Activated CD4-positive, alpha-beta T cell treated with anti-CD3 and anti-CD28 coated beads for 36 hours (primary cell): Measurements from ENCODE around the gene CACNG3. TPM values are rescaled to one million over a fixed set of nuclear protein-coding genes. Genes with fewer than 3 reads are reported as not detected.
"Not testable (repeated sequence)": the region's sequence is repeated elsewhere in the genome, so short reads cannot be mapped to it uniquely, and the experiment has no call there.

Source experiments
- ATAC-seq: fragments of 200-7000 bp; cut with Tn5 transposase; one replicate; pipeline ENCODE4 v1.10.0; 2021; ENCODE audit warnings: mild to moderate bottlenecking, moderate library complexity
- CTCF ChIA-PET: fragments of 350-600 bp; sonication (Branson Sonifier 250); formaldehyde crosslinking; loops from one replicate; lab custom pipeline; 2021; ENCODE audit warnings: antibody characterized with exemption; lab: Charles Lee
- POLR2A ChIA-PET: fragments of 350-600 bp; sonication (Branson Sonifier 250); formaldehyde crosslinking; loops from one replicate; lab custom pipeline; 2021; ENCODE audit warnings: antibody characterized with exemption, inconsistent platforms; lab: Charles Lee
- DNase-seq: peaks from one replicate; pipeline ENCODE4 v3.0.0-alpha.2; 2020
- H3K27ac Mint-ChIP-seq: one replicate; pipeline ENCODE4 v1.8.0; 2021; ENCODE audit warnings: mixed read lengths
- H3K27me3 Mint-ChIP-seq: one replicate; pipeline ENCODE4 v1.8.0; 2021; ENCODE audit warnings: mixed read lengths
- H3K36me3 Mint-ChIP-seq: one replicate; pipeline ENCODE4 v1.8.0; 2021; ENCODE audit warnings: low read depth, mixed read lengths
- H3K4me1 Mint-ChIP-seq: one replicate; pipeline ENCODE4 v1.8.0; 2021; ENCODE audit warnings: mixed read lengths
- H3K4me3 Mint-ChIP-seq: one replicate; pipeline ENCODE4 v1.8.0; 2021; ENCODE audit warnings: mild to moderate bottlenecking, moderate library complexity, mixed read lengths
- H3K9me3 Mint-ChIP-seq: one replicate; pipeline ENCODE4 v1.8.0; 2021; ENCODE audit warnings: low read depth, mixed read lengths
- intact Hi-C, 2 experiments: fragments of 100-400 bp; cut with DNase I in 1 of 2; cut with micrococcal nuclease in 1 of 2; formaldehyde crosslinking; loops; one replicate each; pipeline versions ENCODE4 v1.14.2 to v1.15.1; 2022 to 2024; cut with DNase I, micrococcal nuclease
- total RNA-seq, 2 experiments: library from RNA; stranded (reverse); gene quantifications; one replicate each; pipeline ENCODE4 v1.2.3, GENCODE V29; 2021

Gene CACNG3
- total RNA-seq, 2 experiments from 2014 or later, result not detected

GRCh38 chr16:24300750-24301149, 44.6 kb downstream of the CACNG3 start:
- peaks cover 12% of the 10 kb centered on the region for H3K27me3 Mint-ChIP-seq
- H3K27ac Mint-ChIP-seq, ATAC-seq, H3K4me1 Mint-ChIP-seq, DNase-seq, H3K36me3 Mint-ChIP-seq, H3K4me3 Mint-ChIP-seq, intact Hi-C loops, H3K9me3 Mint-ChIP-seq: not testable (repeated sequence)
- ChIA-PET POLR2A (interaction anchor here (0.7 kb wide), 1 partner anchor 599 kb away, joined by 6 read pairs; no protein-coding TSS in a partner anchor), CTCF (interaction anchor here (0.6 to 1.3 kb wide), 4 partner anchors 12 to 204 kb away, joined by 3 to 5 read pairs (median 3); no protein-coding TSS in a partner anchor)

GRCh38 chr16:24302636-24303035, 46.5 kb downstream of the CACNG3 start:
- ChIA-PET CTCF (no interaction called here), POLR2A (no interaction called here)

GRCh38 chr16:24308200-24308599, 52.1 kb downstream of the CACNG3 start:
- Mint-ChIP-seq H3K27me3 (peaks cover 16% of the 10 kb centered on the region), H3K4me1 (no peaks in the 10 kb centered on the region), H3K27ac (no peak overlapping the region), H3K4me3 (no peak overlapping the region), H3K9me3 (no peaks in the 10 kb centered on the region), H3K36me3 (no peaks in the 10 kb centered on the region)
- ChIA-PET CTCF (no interaction called here), POLR2A (no interaction called here)
- DNase-seq (no peak), ATAC-seq (no peak)
- intact Hi-C loops, result no loop called here

More at GRCh38 chr16:24302636-24303035, 46.5 kb downstream of the CACNG3 start:
- Mint-ChIP-seq H3K27ac (no peak overlapping the region), H3K9me3 (no peaks in the 10 kb centered on the region), H3K4me3 (no peak overlapping the region), H3K27me3 (peaks cover 15% of the 10 kb centered on the region), H3K36me3 (no peaks in the 10 kb centered on the region), H3K4me1 (no peaks in the 10 kb centered on the region)
- ATAC-seq (no peak), DNase-seq (no peak)
- intact Hi-C loops, result no loop called here

- H3K27ac Mint-ChIP-seq, result no peak overlapping the region
- peak; percentile 77 for DNase-seq
- POLR2A ChIA-PET, result no interaction called here
- peaks cover 13% of the 10 kb centered on the region for H3K27me3 Mint-ChIP-seq
- intact Hi-C loops, result no loop called here
- no peaks in the 10 kb centered on the region for H3K4me1 Mint-ChIP-seq
- no peaks in the 10 kb centered on the region for H3K36me3 Mint-ChIP-seq
- no peaks in the 10 kb centered on the region for H3K9me3 Mint-ChIP-seq
- CTCF ChIA-PET, result no interaction called here
- no peak overlapping the region for H3K4me3 Mint-ChIP-seq
- ATAC-seq, result peak; percentile 68
These were observed 53.4 kb downstream of the CACNG3 start for GRCh38 chr16:24309258-24310142.

GRCh38 chr16:24315343-24315742, 59.2 kb downstream of the CACNG3 start:
- Mint-ChIP-seq H3K4me1 (no peaks in the 10 kb centered on the region), H3K4me3 (no peak overlapping the region), H3K27me3 (peaks cover 18% of the 10 kb centered on the region), H3K27ac (no peak overlapping the region), H3K9me3 (no peaks in the 10 kb centered on the region), H3K36me3 (no peaks in the 10 kb centered on the region)
- ATAC-seq (no peak), DNase-seq (no peak)
- ChIA-PET POLR2A (no interaction called here), CTCF (no interaction called here)
- intact Hi-C loops, result no loop called here

- no peaks in the 10 kb centered on the region for H3K4me1 Mint-ChIP-seq
- H3K27me3 Mint-ChIP-seq, result peaks cover 21% of the 10 kb centered on the region
- no peaks in the 10 kb centered on the region for H3K9me3 Mint-ChIP-seq
- DNase-seq (no peak), ATAC-seq (no peak)
- H3K27ac Mint-ChIP-seq, result no peak overlapping the region
- POLR2A ChIA-PET, result no interaction called here
- intact Hi-C loops, result no loop called here
- H3K36me3 Mint-ChIP-seq, result no peaks in the 10 kb centered on the region
- H3K4me3 Mint-ChIP-seq, result no peak overlapping the region
- CTCF ChIA-PET, result no interaction called here
These were observed 62.5 kb downstream of the CACNG3 start for GRCh38 chr16:24318680-24319079.

- DNase-seq (no peak), ATAC-seq (no peak)
- ChIA-PET POLR2A (no interaction called here), CTCF (no interaction called here)
- H3K36me3 Mint-ChIP-seq, result no peaks in the 10 kb centered on the region
- H3K4me1 Mint-ChIP-seq, result no peaks in the 10 kb centered on the region
- intact Hi-C loops, result no loop called here
- no peak overlapping the region for H3K27ac Mint-ChIP-seq
- peaks cover 23% of the 10 kb centered on the region for H3K27me3 Mint-ChIP-seq
- H3K9me3 Mint-ChIP-seq, result no peaks in the 10 kb centered on the region
- H3K4me3 Mint-ChIP-seq, result no peak overlapping the region
These were observed 63.1 kb downstream of the CACNG3 start for GRCh38 chr16:24319126-24319814.

GRCh38 chr16:24322106-24322505, 66.0 kb downstream of the CACNG3 start:
- Mint-ChIP-seq H3K36me3 (no peaks in the 10 kb centered on the region), H3K27ac (no peak overlapping the region), H3K4me1 (no peaks in the 10 kb centered on the region), H3K27me3 (peaks cover 24% of the 10 kb centered on the region), H3K4me3 (no peak overlapping the region), H3K9me3 (no peaks in the 10 kb centered on the region)
- no peak for ATAC-seq
- no peak for DNase-seq
- ChIA-PET POLR2A (interaction anchor here (0.6 kb wide), 1 partner anchor 851 kb away, joined by 4 read pairs; no protein-coding TSS in a partner anchor), CTCF (interaction anchor here (0.6 kb wide), 1 partner anchor 520 kb away, joined by 3 read pairs; no protein-coding TSS in a partner anchor)
- intact Hi-C loops, result no loop called here

- H3K9me3 Mint-ChIP-seq, result no peaks in the 10 kb centered on the region
- H3K27ac Mint-ChIP-seq, result no peak overlapping the region
- no peak overlapping the region for H3K4me3 Mint-ChIP-seq
- H3K4me1 Mint-ChIP-seq, result no peaks in the 10 kb centered on the region
- DNase-seq (no peak), ATAC-seq (no peak)
- intact Hi-C loops, result no loop called here
- no peaks in the 10 kb centered on the region for H3K36me3 Mint-ChIP-seq
- POLR2A ChIA-PET, result no interaction called here
- peaks cover 20% of the 10 kb centered on the region for H3K27me3 Mint-ChIP-seq
- CTCF ChIA-PET, result no interaction called here
These were observed 68.3 kb downstream of the CACNG3 start for GRCh38 chr16:24324421-24324820.

- H3K4me1 Mint-ChIP-seq, result no peaks in the 10 kb centered on the region
- H3K27ac Mint-ChIP-seq, result no peak overlapping the region
- no peaks in the 10 kb centered on the region for H3K36me3 Mint-ChIP-seq
- intact Hi-C loops, result no loop called here
- H3K9me3 Mint-ChIP-seq, result no peaks in the 10 kb centered on the region
- CTCF ChIA-PET, result no interaction called here
- POLR2A ChIA-PET, result no interaction called here
- DNase-seq (no peak), ATAC-seq (no peak)
- H3K27me3 Mint-ChIP-seq, result peaks cover 13% of the 10 kb centered on the region
- no peak overlapping the region for H3K4me3 Mint-ChIP-seq
These were observed 72.8 kb downstream of the CACNG3 start for GRCh38 chr16:24328835-24329452.

GRCh38 chr16:24332178-24332577, 76.0 kb downstream of the CACNG3 start:
- no peaks in the 10 kb centered on the region for H3K4me1 Mint-ChIP-seq
- no peak overlapping the region for H3K27ac Mint-ChIP-seq
- no peaks in the 10 kb centered on the region for H3K36me3 Mint-ChIP-seq
- CTCF ChIA-PET, result interaction anchor here (1.3 kb wide), 1 partner anchor 79 kb away, joined by 3 read pairs; no protein-coding TSS in a partner anchor
- H3K4me3 Mint-ChIP-seq, result no peak overlapping the region
- POLR2A ChIA-PET, result no interaction called here
- H3K9me3 Mint-ChIP-seq, result peaks cover 3% of the 10 kb centered on the region
- peaks cover 2% of the 10 kb centered on the region for H3K27me3 Mint-ChIP-seq
- intact Hi-C loops, result no loop called here
- no peak for ATAC-seq
- DNase-seq, result no peak
